GM21423 (cell line): ENCODE data around the gene NFKBIE.
A peak's percentile ranks its signal among the peaks of the same experiment; 100 is the strongest.

Experiments used
- ATAC-seq: cut with Tn5 transposase; IDR thresholded peaks from one replicate; pipeline ENCODE4 v1.9.1; 2021; ENCODE audit warnings: mild to moderate bottlenecking, moderate library complexity; ENCODE audit not compliant: unreplicated experiment

Gene NFKBIE

DNA sequence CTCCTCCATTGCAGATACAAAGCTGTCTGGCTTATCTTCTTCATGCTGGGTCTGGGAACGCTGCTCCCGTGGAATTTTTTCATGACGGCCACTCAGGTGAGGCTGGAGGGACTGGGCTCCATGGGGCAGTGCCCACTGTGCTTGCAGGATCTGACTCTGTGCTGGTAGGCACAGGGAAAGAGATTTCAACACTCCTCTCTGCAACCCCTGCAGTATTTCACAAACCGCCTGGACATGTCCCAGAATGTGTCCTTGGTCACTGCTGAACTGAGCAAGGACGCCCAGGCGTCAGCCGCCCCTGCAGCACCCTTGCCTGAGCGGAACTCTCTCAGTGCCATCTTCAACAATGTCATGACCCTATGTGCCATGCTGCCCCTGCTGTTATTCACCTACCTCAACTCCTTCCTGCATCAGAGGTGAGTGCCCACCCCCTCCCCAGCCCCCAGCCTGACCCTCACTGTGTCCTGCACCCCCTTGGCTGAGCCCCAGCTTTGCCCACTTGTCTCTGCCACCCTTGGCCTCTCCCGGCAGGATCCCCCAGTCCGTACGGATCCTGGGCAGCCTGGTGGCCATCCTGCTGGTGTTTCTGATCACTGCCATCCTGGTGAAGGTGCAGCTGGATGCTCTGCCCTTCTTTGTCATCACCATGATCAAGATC is 35.8 kb downstream of the NFKBIE start:
- no peak for ATAC-seq

GRCh38 chr6:44228836-44229235 is 36.5 kb downstream of the NFKBIE start:
- no peak for ATAC-seq

DNA sequence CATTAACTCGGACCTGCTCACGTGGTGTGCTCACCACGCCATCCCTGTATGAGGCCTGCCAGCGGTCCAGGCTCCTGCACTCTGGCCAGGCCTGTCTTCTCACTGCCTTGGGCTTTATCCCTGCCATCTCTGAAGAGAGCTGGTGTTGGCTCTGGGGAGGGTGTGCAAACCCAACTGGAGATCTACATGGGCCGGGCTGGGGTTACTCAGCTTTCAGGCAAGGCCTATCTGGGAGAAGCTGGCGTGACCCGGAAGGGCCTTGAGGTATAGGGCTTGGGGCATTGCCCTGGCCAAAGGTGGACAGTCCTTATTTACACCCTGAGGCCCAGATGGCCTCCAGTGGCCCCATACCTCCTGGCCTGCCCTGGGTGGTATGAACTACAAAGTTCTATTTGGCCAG is 36.9 kb downstream of the NFKBIE start:
- no peak for ATAC-seq

DNA sequence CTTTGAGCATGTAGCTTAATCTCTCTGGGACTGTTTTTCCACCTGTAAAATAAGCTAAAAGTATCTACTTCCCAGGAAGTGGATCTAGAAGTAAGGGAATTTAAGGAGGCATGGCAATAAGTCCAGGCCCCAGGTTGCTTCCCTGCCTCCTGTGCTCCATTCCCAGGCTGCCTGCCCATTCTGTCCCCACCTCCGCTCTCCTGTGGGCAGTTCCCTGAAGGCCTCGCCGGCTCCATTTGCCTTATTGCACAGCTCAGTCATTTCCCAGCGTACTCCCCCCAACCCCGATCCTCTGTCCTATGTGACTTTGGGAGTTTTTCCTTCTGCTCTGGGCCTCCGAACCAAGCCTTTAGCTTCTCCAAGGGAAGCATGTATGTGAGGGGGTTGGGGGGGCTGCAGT is 37.3 kb downstream of the NFKBIE start:
- no peak for ATAC-seq

- no peak for ATAC-seq
Observed at GRCh38 chr6:44227148-44227793, 38.1 kb downstream of the NFKBIE start.

DNA sequence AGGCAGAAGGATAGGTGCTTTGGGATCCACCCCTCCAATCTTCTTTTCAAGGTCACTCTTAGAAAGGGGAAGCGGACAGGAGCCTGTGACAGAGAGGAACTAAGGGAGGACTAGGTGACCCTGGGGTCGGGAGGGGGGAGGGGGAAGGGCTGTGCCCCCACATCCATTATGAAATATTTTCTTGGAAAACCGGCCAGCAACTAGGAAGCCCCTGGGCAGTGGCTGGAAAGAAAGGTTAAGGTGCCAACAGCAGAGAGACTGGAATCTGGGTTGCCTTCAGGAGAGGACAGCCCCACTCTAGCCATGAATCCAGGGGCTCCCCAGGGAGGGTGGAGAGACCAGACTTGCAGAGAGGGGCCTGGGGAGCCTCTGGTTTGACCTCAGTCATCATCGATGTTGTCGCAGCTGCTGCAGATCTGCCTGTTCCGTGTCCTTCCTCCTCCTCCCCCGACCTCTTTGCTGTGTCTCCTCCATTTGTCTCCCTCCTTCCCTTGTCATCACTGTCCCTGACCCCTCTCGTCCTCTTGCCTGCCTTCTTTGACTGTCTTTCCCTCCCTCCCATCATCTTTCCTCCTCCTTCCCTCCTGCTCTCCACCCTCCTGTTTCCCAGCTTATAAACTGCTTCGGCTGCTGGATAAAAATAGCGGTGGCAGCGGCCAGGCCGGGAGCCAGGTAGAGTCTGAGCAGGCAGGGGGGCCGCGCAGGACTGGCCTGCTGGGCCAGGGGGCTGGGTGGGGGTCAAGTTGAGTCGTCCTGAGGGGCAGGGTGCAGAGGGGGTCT is 38.8 kb downstream of the NFKBIE start:
- no peak for ATAC-seq

- no peak for ATAC-seq
Observed at GRCh38 chr6:44225579-44226325, 39.6 kb downstream of the NFKBIE start.

DNA sequence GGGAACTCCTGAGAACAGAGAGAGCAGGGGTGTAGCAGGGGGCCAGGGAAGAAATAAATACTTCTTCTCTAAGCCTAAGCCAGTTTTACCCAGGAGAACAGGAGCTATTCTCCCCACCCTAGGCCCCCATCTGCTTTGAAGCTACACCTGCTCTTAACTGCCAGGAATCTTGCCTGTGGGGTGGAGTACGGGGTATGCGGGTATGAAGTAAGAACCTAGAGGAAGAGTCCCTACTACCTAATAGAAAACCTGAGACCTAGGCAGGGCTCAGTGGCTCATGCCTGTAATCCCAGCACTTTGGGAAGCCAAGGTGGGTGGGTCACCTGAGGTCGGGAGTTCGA is 40.4 kb downstream of the NFKBIE start:
- ATAC-seq = no peak

- ATAC-seq = peak; percentile 10
Observed at GRCh38 chr6:44224029-44224964, 41.1 kb downstream of the NFKBIE start.

GRCh38 chr6:44223319-44224028 is 41.9 kb downstream of the NFKBIE start, which contains the start of gene SLC29A1:
Gene SLC29A1, plus strand, starts transcription at chr6:44223595. Its CDS starts 3,719 bp downstream, at chr6:44227314.
- ATAC-seq = peak; percentile 41

- no peak for ATAC-seq
Observed at GRCh38 chr6:44222486-44223318, 42.6 kb downstream of the NFKBIE start.

- no peak for ATAC-seq
Observed at GRCh38 chr6:44221961-44222335, 43.4 kb downstream of the NFKBIE start.

DNA sequence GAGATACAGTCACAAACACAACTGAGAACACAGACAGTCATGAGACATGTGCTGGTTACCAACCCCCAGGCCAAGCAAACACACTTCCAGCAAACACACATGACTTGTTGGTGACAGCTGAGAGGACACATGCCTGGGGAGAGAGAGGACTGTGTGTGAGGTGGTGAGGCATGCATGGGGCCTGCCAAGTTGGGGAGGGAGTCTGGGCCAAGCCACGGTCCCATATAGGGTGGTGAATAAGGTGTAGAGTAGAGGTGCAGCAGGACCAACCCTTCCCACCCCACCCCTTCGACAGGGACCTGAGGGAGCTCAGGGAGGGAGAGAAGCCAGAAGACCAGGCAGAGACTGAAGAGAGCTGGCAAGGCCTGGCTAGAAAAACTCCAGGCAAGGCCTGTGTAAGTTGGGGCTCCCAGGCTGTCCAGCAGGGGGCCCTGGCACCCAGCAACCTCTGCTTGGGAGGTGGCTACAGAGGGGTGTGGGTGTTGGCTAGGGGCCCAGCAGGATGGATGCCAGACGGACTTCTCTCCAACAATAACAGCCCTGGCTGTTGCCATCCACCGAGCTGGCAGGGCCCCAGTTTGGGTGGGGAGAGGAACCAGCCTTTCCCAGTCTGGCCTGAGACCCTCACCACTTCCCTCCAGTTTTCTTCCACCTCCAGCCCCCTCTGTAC is 43.9 kb downstream of the NFKBIE start:
- peak; percentile 33 for ATAC-seq

- no peak for ATAC-seq
Observed at GRCh38 chr6:44220913-44221290, 44.4 kb downstream of the NFKBIE start.

- ATAC-seq = no peak
Observed at GRCh38 chr6:44219815-44220784, 45.3 kb downstream of the NFKBIE start.

- peak; percentile 43 for ATAC-seq
Observed at GRCh38 chr6:44219053-44219814, 46.1 kb downstream of the NFKBIE start.
